Stimulated activated CD8-positive, alpha-beta memory T cell treated with anti-CD3 and anti-CD28 coated beads, Interleukin-4, amount 100 ng/mL, for 24 hours (primary cell): ENCODE data around the gene F7.

Source experiments
- DNase-seq: peaks from one replicate; pipeline ENCODE4 v3.0.0-alpha.2; 2020; ENCODE audit warnings: low read depth

The F7 gene

GRCh38 chr13:113138792-113139551 lies 33.4 kb downstream of the F7 start:
- DNase-seq: no peak

GRCh38 chr13:113139577-113139976 lies 34.0 kb downstream of the F7 start:
- no peak for DNase-seq

GRCh38 chr13:113140677-113141600 lies 35.3 kb downstream of the F7 start:
- DNase-seq: no peak

- DNase-seq: no peak
Observed at GRCh38 chr13:113141601-113141970, 36.0 kb downstream of the F7 start.

GRCh38 chr13:113142876-113143275 lies 37.3 kb downstream of the F7 start:
- DNase-seq: no peak

GRCh38 chr13:113143466-113144254 lies 38.1 kb downstream of the F7 start:
- no peak for DNase-seq

GRCh38 chr13:113144255-113144629 lies 38.7 kb downstream of the F7 start:
- DNase-seq: no peak

- no peak for DNase-seq
Observed at GRCh38 chr13:113145496-113145895, 39.9 kb downstream of the F7 start.

GRCh38 chr13:113145911-113146598 lies 40.5 kb downstream of the F7 start:
- DNase-seq: no peak

GRCh38 chr13:113146750-113147149 lies 41.2 kb downstream of the F7 start:
- DNase-seq: no peak

GRCh38 chr13:113147206-113147605 lies 41.6 kb downstream of the F7 start:
- no peak for DNase-seq

- no peak for DNase-seq
Observed at GRCh38 chr13:113148407-113148806, 42.8 kb downstream of the F7 start.

GRCh38 chr13:113148940-113149503 lies 43.4 kb downstream of the F7 start:
- DNase-seq: no peak

- no peak for DNase-seq
Observed at GRCh38 chr13:113149711-113150549, 44.3 kb downstream of the F7 start.

GRCh38 chr13:113150550-113151365 lies 45.2 kb downstream of the F7 start:
- no peak for DNase-seq

GRCh38 chr13:113151745-113152690 lies 46.4 kb downstream of the F7 start:
- DNase-seq: no peak

GRCh38 chr13:113152691-113152983 lies 47.0 kb downstream of the F7 start:
- DNase-seq: no peak

GRCh38 chr13:113152984-113153809 lies 47.6 kb downstream of the F7 start:
- DNase-seq: no peak
